Left ventricle myocardium inferior (tissue), 1 donor: ENCODE measurements around the gene EPHA6. TPM values are rescaled to one million over a fixed set of nuclear protein-coding genes. Genes with fewer than 3 reads are reported as not detected.

ENCODE experiments used
- DNase-seq: peaks from one replicate; pipeline ENCODE4 v3.0.0-alpha.2; 2020
- H3K27ac ChIP-seq: fragments of 200-600 bp; replicated peaks from 2 replicates; pipeline ENCODE4 v1.8.0; 2021
- H3K27me3 ChIP-seq: fragments of 200-600 bp; 2 replicates; pipeline ENCODE4 v1.8.0; 2021; ENCODE audit warnings: low read depth
- H3K36me3 ChIP-seq: fragments of 200-600 bp; 2 replicates; pipeline ENCODE4 v1.8.0; 2021
- H3K4me1 ChIP-seq: fragments of 200-600 bp; 2 replicates; pipeline ENCODE4 v1.8.0; 2021
- H3K4me3 ChIP-seq: fragments of 200-600 bp; 2 replicates; pipeline ENCODE4 v1.8.0; 2021; ENCODE audit warnings: mild to moderate bottlenecking, moderate library complexity
- H3K9me3 ChIP-seq: fragments of 200-600 bp; replicated peaks from 2 replicates; pipeline ENCODE4 v1.8.0; 2021
- CTCF ChIP-seq: fragments of 200-600 bp; IDR thresholded peaks from 2 replicates; pipeline ENCODE4 v1.8.0; 2021; ENCODE audit warnings: antibody characterized with exemption, mild to moderate bottlenecking, borderline replicate concordance
- intact Hi-C: fragments of 100-400 bp; cut with micrococcal nuclease; formaldehyde crosslinking; loops from one replicate; pipeline ENCODE4 v1.11.0; 2022
- total RNA-seq: library from RNA; stranded (reverse); fragmentation: NEBNext Ultra II Directional; extraction: Animal tissue kit (Norgen Biotek cat#: 25700); gene quantifications from one replicate; pipeline ENCODE4 v1.2.1, GENCODE V29; 2021
- donor health status: DM: no; HTN: yes; CAD: no; lungs with severe emphysema.

Gene EPHA6
- total RNA-seq, 1 donor from 2014 or later: 0.19 TPM

- no peaks in the 10 kb centered on the region for H3K9me3 ChIP-seq
- H3K4me1 ChIP-seq: no peaks in the 10 kb centered on the region
- intact Hi-C loops: no loop called here
- no peak overlapping the region for H3K27ac ChIP-seq
- no peak for DNase-seq
- H3K27me3 ChIP-seq: no peaks in the 10 kb centered on the region
- no peaks in the 10 kb centered on the region for H3K36me3 ChIP-seq
- TF ChIP-seq CTCF: no peak
- H3K4me3 ChIP-seq: no peak overlapping the region
Observed at GRCh38 chr3:96959901-96960641, 145.7 kb downstream of the EPHA6 start.

- intact Hi-C loops: no loop called here
- Histone ChIP-seq H3K9me3 (no peaks in the 10 kb centered on the region), H3K4me3 (no peak overlapping the region), H3K27me3 (no peaks in the 10 kb centered on the region), H3K36me3 (no peaks in the 10 kb centered on the region), H3K27ac (no peak overlapping the region), H3K4me1 (no peaks in the 10 kb centered on the region)
- DNase-seq: no peak
- no peak for TF ChIP-seq CTCF
Observed at GRCh38 chr3:96960661-96961330, 146.4 kb downstream of the EPHA6 start.

GRCh38 chr3:96961576-96961975 is 147.2 kb downstream of the EPHA6 start:
- Histone ChIP-seq H3K36me3 (no peaks in the 10 kb centered on the region), H3K27me3 (no peaks in the 10 kb centered on the region), H3K4me3 (no peak overlapping the region), H3K4me1 (no peaks in the 10 kb centered on the region), H3K9me3 (no peaks in the 10 kb centered on the region), H3K27ac (no peak overlapping the region)
- intact Hi-C loops: no loop called here
- DNase-seq: no peak
- TF ChIP-seq CTCF: no peak

- Histone ChIP-seq H3K4me1 (no peaks in the 10 kb centered on the region), H3K4me3 (no peak overlapping the region), H3K27me3 (no peaks in the 10 kb centered on the region), H3K36me3 (no peaks in the 10 kb centered on the region), H3K9me3 (no peaks in the 10 kb centered on the region), H3K27ac (no peak overlapping the region)
- no peak for TF ChIP-seq CTCF
- intact Hi-C loops: no loop called here
- no peak for DNase-seq
Observed at GRCh38 chr3:96966181-96966929, 152.0 kb downstream of the EPHA6 start.

- DNase-seq: no peak
- Histone ChIP-seq H3K36me3 (no peaks in the 10 kb centered on the region), H3K27me3 (no peaks in the 10 kb centered on the region), H3K4me1 (no peaks in the 10 kb centered on the region), H3K4me3 (no peak overlapping the region), H3K27ac (no peak overlapping the region), H3K9me3 (no peaks in the 10 kb centered on the region)
- no peak for TF ChIP-seq CTCF
- intact Hi-C loops: no loop called here
Observed at GRCh38 chr3:96970211-96970610, 155.8 kb downstream of the EPHA6 start.
